NAMALWA (cell line): ENCODE measurements around the gene TREX2.

ENCODE experiments used
- DNase-seq: peaks from one replicate; pipeline ENCODE4 v3.0.0-alpha.2; 2015; ENCODE audit warnings: low spot score

TREX2 gene

GRCh38 chrX:153435845-153436244, 10.0 kb downstream of the TREX2 start:
- DNase-seq = no peak

DNA sequence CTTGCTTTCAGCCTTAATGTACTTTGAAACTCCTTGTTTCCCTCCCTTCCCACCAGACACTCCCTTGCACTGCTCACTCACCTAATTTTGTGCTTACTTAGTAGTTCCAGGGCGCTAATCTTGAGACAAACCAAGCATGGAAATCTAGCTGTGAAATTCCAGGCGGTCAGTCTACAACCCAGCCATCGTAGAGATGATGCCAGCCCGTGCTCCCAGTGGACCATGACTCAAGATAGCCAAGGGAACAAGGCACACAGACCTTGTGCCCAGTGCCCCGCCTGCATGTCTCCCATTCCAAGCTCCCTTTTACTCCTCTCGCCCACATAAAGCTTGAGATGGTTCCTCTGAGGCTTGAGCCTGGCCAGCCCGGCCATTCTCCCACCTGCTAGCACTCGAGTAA, 11.1 kb downstream of the TREX2 start:
- DNase-seq = no peak

GRCh38 chrX:153433781-153434285, 12.0 kb downstream of the TREX2 start:
- no peak for DNase-seq

DNA sequence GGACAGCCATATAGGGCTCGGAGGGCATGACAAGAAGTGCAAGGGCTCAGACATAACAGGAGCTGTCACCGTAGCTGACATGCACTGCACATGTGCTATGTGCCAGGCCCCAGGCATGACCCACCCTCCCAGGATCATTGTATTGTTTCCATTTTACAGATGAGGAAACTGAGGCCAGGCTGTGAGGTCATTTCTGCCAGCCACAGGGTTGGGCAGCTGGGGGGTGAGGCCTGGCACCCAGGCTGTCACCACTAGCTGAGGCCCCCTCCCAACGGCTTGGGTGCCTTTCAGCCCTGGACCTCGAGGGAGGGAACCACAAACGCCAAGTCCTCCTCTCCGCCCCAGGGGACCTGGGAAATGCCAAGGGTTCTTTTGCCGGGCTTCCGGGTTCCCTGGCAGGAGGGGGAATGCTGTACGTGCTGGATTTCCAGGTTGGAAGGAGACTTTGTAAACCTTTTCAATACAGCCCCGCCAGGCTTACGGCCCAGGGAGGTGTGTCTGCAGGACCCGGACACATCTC, 12.6 kb downstream of the TREX2 start:
- DNase-seq = no peak

DNA sequence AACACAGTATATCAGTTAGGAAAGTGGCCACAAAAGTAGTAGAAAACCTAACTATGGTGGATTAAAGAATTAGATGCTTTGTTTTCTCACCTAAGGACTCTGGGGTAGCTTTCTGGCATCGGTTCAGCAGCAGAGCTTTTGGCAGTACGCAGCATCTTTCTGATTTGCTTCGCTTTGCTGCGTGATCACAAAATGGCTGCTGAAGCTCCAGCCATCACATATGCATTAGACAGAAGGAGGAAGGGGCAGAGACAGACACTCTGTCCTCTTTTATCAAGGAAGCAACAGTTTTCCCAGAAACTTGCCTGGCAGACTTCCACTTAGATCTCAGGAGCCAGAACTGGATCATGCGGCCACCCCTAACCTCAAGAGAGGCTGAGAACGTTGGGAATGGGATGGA, 15.1 kb downstream of the TREX2 start:
- no peak for DNase-seq

DNA sequence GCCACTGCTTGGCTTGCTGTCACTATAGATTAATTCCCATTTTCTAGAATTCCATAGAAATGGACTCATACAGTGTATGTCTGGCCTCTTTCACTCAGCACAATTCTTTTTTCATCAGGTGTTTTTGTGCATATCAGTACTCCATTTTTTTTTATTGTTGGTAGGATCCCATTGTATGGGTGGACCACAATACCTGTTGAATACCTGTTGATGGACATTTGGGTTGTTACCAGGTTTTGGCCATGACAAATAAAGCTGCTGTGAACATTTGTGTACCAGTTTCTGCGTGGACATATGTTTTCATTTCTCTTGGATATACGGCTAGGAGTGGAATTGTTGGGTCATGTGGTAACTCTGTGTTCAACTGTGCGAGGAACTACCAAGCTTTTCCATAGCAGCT, 19.7 kb downstream of the TREX2 start:
- no peak for DNase-seq

GRCh38 chrX:153423652-153424051, 22.2 kb downstream of the TREX2 start:
- DNase-seq = no peak

- no peak for DNase-seq
These were observed 24.0 kb downstream of the TREX2 start for GRCh38 chrX:153421856-153422255.

DNA sequence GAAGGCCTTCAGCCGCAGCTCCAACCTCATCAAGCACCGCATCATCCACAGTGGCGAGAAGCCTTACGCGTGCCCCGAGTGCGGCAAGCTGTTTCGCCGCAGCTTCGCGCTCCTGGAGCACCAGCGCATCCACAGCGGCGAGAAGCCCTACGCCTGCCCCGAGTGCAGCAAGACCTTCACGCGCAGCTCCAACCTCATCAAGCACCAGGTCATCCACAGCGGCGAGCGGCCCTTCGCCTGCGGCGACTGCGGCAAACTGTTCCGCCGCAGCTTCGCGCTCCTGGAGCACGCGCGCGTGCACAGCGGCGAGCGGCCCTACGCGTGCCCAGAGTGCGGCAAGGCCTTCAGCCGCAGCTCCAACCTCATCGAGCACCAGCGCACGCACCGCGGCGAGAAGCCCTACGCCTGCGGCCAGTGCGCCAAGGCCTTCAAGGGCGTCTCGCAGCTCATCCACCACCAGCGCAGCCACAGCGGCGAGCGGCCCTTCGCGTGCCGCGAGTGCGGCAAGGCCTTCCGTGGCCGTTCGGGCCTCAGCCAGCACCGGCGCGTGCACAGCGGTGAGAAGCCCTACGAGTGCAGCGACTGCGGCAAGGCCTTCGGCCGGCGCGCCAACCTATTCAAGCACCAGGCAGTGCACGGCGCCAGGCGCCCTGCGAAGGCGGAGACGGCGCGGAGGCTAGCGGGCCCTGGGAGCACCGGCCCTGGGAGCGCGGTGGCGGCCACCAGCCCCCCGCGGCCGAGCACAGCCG, 24.8 kb downstream of the TREX2 start:
- no peak for DNase-seq

GRCh38 chrX:153417637-153418036, 28.2 kb downstream of the TREX2 start:
- no peak for DNase-seq

- no peak for DNase-seq
These were observed 28.9 kb downstream of the TREX2 start for GRCh38 chrX:153416781-153417450.

GRCh38 chrX:153414856-153415510, 30.9 kb downstream of the TREX2 start:
- DNase-seq = no peak

GRCh38 chrX:153413731-153414130, 32.1 kb downstream of the TREX2 start:
- no peak for DNase-seq

- no peak for DNase-seq
These were observed 32.8 kb downstream of the TREX2 start for GRCh38 chrX:153412746-153413720.

DNA sequence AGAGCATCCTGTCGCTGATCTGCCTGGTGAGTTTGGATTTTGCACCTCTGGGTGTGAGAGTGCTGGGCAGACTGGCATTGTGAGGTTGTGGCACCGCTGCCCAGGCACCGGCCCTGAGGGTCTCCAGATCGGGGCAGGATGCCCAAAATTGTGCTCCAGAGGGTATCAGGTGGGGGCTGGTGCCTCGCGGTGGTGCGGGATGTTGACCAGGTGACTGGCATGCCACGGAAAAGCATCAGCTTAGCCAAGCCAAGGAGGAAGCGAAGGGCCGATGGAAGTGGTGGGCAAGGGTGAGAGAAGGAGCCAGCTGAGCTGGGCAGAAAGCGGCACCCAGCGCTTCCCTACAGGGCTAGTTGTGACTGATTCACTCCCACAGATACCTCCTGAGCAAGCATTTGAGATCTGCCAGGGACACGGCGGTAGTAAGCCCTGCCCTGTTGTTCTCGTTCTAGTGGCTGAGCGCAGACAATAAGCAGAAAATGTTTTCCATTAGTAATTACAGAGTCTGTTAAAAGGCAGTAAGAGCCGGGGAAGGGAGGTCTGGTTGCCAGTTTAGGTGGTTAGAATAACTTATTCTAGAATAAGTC, 33.8 kb downstream of the TREX2 start:
- DNase-seq = no peak

GRCh38 chrX:153411255-153411987, 34.4 kb downstream of the TREX2 start, which contains the start of gene ZFP92:
Gene ZFP92 (plus strand): TSS chrX:153411472. CDS start chrX:153418323, 6,851 bp downstream.
- DNase-seq = no peak

DNA sequence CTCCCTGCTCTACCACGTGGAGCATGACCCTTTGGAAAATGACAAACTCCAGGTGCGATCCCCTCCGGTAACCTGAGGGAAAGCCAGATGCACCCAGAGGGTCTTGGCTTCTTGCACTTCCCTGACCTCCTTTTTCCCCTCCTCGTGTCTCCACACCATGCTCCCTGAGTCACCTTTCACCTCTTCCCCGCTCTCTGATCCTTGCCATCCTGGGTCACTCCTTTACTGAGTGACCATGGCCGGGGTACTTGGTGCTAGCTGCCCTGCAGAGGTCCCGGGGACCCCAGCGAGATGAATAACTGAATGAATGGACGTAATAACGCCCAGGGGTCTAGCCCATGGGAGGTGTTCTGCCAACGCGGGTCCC, 35.0 kb downstream of the TREX2 start:
- no peak for DNase-seq

DNA sequence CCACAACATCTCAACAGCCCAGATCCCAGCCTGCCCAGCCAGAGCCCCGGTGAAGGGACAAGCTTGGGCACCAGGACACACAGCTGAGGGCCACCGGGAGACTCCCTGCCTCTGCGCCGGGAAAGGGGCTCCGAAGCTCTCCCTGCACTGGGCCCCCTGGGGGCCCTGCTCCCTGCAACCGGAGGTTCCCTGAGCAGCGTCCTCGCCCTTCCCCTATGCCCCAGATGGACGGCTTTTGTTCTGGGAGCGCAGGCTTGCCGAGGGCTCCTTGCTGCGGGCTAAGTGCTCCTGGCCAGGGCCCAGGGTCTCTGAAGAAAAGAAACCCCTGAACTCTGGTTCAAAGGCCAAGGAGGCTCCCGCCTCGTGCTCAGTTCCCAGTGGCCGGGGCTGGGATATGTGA, 35.5 kb downstream of the TREX2 start:
- no peak for DNase-seq

GRCh38 chrX:153409414-153410101, 36.3 kb downstream of the TREX2 start:
- no peak for DNase-seq

GRCh38 chrX:153408871-153409351, 36.9 kb downstream of the TREX2 start:
- no peak for DNase-seq
